Measurements from ENCODE around the gene CDH12. TPM values are rescaled to one million over a fixed set of nuclear protein-coding genes. Genes with fewer than 3 reads are reported as not detected.

CDH12 gene
- polyA plus RNA-seq, 1 experiment, result not detected

DNA sequence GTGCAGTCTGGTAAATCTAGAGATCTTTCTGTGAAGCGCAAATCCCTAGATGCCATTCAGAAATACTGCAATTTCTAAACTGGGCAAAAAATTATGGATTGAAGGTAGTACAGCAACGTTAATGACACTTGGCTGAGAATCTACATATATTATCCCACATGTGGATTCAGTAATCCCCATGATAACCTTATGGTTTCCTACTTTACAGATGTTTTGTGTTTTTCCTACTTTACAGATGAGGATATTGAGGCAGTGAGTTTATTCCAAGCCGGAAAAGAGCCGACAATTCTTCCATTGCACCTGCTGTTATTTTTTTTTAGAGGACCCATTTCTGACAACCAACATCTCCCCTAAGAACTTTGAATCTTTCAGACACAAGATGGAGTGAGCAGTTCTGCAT is 796.5 kb downstream of the CDH12 start:
- H3K27ac ChIP-seq (ENCODE audit: low read depth, low read length), result no peak overlapping the region
- TF ChIP-seq, protein P1, sequence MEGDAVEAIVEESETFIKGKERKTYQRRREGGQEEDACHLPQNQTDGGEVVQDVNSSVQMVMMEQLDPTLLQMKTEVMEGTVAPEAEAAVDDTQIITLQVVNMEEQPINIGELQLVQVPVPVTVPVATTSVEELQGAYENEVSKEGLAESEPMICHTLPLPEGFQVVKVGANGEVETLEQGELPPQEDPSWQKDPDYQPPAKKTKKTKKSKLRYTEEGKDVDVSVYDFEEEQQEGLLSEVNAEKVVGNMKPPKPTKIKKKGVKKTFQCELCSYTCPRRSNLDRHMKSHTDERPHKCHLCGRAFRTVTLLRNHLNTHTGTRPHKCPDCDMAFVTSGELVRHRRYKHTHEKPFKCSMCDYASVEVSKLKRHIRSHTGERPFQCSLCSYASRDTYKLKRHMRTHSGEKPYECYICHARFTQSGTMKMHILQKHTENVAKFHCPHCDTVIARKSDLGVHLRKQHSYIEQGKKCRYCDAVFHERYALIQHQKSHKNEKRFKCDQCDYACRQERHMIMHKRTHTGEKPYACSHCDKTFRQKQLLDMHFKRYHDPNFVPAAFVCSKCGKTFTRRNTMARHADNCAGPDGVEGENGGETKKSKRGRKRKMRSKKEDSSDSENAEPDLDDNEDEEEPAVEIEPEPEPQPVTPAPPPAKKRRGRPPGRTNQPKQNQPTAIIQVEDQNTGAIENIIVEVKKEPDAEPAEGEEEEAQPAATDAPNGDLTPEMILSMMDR (IDR thresholded peaks at IDR 0.05; ENCODE audit: low read depth, low read length), result no peak
- H3K27me3 ChIP-seq (ENCODE audit: control insufficient read depth, insufficient read depth, low read length), result no peaks in the 10 kb centered on the region
- no peak overlapping the region for H3K4me3 ChIP-seq (ENCODE audit: low read depth, low read length)
- ChIA-PET POLR2A (no interaction called here), CTCF (no interaction called here)
- DNase-seq (ENCODE audit: low read depth, low spot score), result no peak
- no peaks in the 10 kb centered on the region for H3K9me3 ChIP-seq (ENCODE audit: control insufficient read depth, insufficient read depth, low read length)

GRCh38 chr5:22053195-22053594 is 799.9 kb downstream of the CDH12 start:
- TF ChIP-seq, protein P1 (IDR thresholded peaks at IDR 0.05; ENCODE audit: low read depth, low read length), result no peak
- Histone ChIP-seq H3K27ac (ENCODE audit: low read depth, low read length) (no peak overlapping the region), H3K4me3 (ENCODE audit: low read depth, low read length) (no peak overlapping the region), H3K27me3 (ENCODE audit: control insufficient read depth, insufficient read depth, low read length) (no peaks in the 10 kb centered on the region), H3K9me3 (ENCODE audit: control insufficient read depth, insufficient read depth, low read length) (no peaks in the 10 kb centered on the region)
- ChIA-PET CTCF (no interaction called here), POLR2A (no interaction called here)
- no peak for DNase-seq (ENCODE audit: low read depth, low spot score)

DNA sequence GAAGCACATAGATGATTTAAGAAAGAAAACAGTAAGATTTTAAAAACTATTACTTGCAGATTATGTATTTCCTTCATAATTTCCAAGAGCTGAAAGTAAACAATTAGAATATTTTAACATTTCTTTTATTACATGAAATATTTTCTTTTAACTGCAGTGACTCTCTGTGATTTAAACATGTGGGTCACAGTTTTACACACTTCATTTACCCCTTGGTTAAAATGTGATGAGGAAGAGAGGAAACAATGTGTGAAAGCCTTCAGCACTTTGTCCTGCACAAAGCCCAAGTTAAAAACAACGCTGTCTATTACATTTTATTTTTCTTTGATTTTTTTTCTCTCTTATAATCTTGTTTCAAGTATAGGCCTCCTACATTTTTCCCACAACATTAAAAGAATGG is 801.3 kb downstream of the CDH12 start:
- H3K4me3 ChIP-seq (ENCODE audit: low read depth, low read length), result no peak overlapping the region
- no peaks in the 10 kb centered on the region for H3K9me3 ChIP-seq (ENCODE audit: control insufficient read depth, insufficient read depth, low read length)
- DNase-seq (ENCODE audit: low read depth, low spot score), result no peak
- no peaks in the 10 kb centered on the region for H3K27me3 ChIP-seq (ENCODE audit: control insufficient read depth, insufficient read depth, low read length)
- ChIA-PET CTCF (no interaction called here), POLR2A (no interaction called here)
- no peak overlapping the region for H3K27ac ChIP-seq (ENCODE audit: low read depth, low read length)
- TF ChIP-seq, protein P1 (IDR thresholded peaks at IDR 0.05; ENCODE audit: low read depth, low read length), result no peak

DNA sequence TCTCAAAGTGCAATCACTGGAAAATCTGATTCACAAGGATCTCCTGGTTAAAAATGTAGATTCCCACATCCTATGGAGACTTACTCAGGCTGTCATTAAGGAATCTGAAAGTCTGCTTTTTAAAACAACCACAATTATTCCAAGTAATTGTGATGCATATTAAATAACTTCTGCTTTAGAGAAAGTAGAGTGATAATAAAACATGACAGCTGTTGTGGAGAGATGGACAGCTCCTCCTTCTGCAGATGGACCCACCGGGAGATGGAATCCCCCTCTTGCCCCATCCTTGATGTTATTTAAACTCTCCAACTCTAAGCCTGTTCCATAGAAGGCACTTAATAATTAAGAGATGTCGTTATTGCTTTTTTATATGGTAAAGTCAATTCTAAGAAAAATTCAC is 802.2 kb downstream of the CDH12 start:
- Histone ChIP-seq H3K9me3 (ENCODE audit: control insufficient read depth, insufficient read depth, low read length) (no peaks in the 10 kb centered on the region), H3K27me3 (ENCODE audit: control insufficient read depth, insufficient read depth, low read length) (no peaks in the 10 kb centered on the region), H3K4me3 (ENCODE audit: low read depth, low read length) (no peak overlapping the region), H3K27ac (ENCODE audit: low read depth, low read length) (no peak overlapping the region)
- no peak for DNase-seq (ENCODE audit: low read depth, low spot score)
- CTCF ChIA-PET, result no interaction called here
- TF ChIP-seq, protein P1 (IDR thresholded peaks at IDR 0.05; ENCODE audit: low read depth, low read length), result no peak
- POLR2A ChIA-PET, result no interaction called here

DNA sequence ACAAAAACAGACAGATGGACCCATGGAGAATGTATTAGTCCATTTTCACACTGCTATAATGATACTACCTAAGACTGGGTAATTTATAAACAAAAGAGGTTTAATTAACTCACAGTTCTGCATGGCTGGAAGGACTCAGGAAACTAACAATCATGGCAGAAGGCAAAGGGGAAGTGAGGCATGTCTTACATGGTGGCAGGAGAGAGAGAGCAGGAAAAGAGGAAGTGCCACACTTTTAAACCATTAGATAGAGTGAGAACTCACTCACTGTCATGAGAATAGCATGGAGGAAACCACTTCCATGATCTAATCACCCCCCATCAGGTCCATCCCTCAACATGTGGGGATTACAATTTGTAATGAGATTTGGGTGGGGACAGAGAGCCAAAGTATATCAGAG is 808.9 kb downstream of the CDH12 start:
- CTCF ChIA-PET, result no interaction called here
- TF ChIP-seq, protein P1 (IDR thresholded peaks at IDR 0.05; ENCODE audit: low read depth, low read length), result no peak
- Histone ChIP-seq H3K9me3 (ENCODE audit: control insufficient read depth, insufficient read depth, low read length) (no peaks in the 10 kb centered on the region), H3K4me3 (ENCODE audit: low read depth, low read length) (no peak overlapping the region), H3K27me3 (ENCODE audit: control insufficient read depth, insufficient read depth, low read length) (no peaks in the 10 kb centered on the region), H3K27ac (ENCODE audit: low read depth, low read length) (no peak overlapping the region)
- POLR2A ChIA-PET, result no interaction called here
- DNase-seq (ENCODE audit: low read depth, low spot score), result no peak

Data from AG04450 (cell line).